Peyer's patch (tissue), 4 donors: ENCODE measurements around the gene RAD51B. TPM values are rescaled to one million over a fixed set of nuclear protein-coding genes. Genes with fewer than 3 reads are reported as not detected.

Experiments
- DNase-seq, 3 donors: peaks; one replicate each; pipeline ENCODE4 v3.0.0-alpha.2; 2017 to 2019
- H3K27ac ChIP-seq, 4 donors: fragments of 200-600 bp; sonication (generic); one replicate each; pipeline ENCODE4 v1.5.1; 2016 to 2019
- H3K27me3 ChIP-seq, 2 donors: fragments of 200-600 bp; sonication (generic); one replicate each; pipeline ENCODE4 v1.5.1; 2019
- H3K36me3 ChIP-seq, 3 donors: fragments of 200-600 bp; sonication (generic); one replicate each; pipeline ENCODE4 v1.5.1; 2016 to 2019
- H3K4me1 ChIP-seq, 4 donors: fragments of 200-600 bp; sonication (generic); one replicate each; pipeline ENCODE4 v1.5.1; 2016 to 2019
- H3K4me3 ChIP-seq, 4 donors: fragments of 200-600 bp; sonication (generic); 1 replicate in 3 of 4; 2 replicates in 1 of 4; pipeline ENCODE4 v1.5.1; 2016 to 2019; ENCODE audit warnings: mild to moderate bottlenecking in 1 of 4
- H3K9me3 ChIP-seq, 4 donors: fragments of 200-600 bp; sonication (generic); one replicate each; pipeline ENCODE4 v1.5.1; 2016 to 2019; ENCODE audit warnings: mild to moderate bottlenecking in 1 of 4
- CTCF ChIP-seq, 6 experiments: fragments of 450-650 bp in 4 of 6; fragments of 200-600 bp in 2 of 6; sonication (generic) in 1 of 6; IDR thresholded peaks; one replicate each; pipeline ENCODE4 v1.5.1; 2017 to 2019; ENCODE audit warnings: antibody characterized with exemption in 6 of 6, mild to moderate bottlenecking in 3 of 6, moderate library complexity in 1 of 6
- POLR2A ChIP-seq, 2 donors: fragments of 450-650 bp; IDR thresholded peaks; one replicate each; pipeline ENCODE4 v1.5.1; 2017; ENCODE audit warnings: antibody characterized with exemption in 2 of 2, mild to moderate bottlenecking in 2 of 2, moderate library complexity in 2 of 2
- total RNA-seq, 4 donors: library from RNA; depleted of rRNA; stranded (reverse); fragments of >200 nt; gene quantifications; one replicate each; pipeline ENCODE4 v1.1.0, GENCODE V29; 2016

The RAD51B gene
- total RNA-seq, 4 donors from 2014 or later, result 12.6 to 103 (median 33.1) TPM

GRCh38 chr14:68755016-68755353, 935.4 kb downstream of the RAD51B start:
- Histone ChIP-seq H3K36me3 (no peaks in the 10 kb centered on the region), H3K27me3 (no peaks in the 10 kb centered on the region), H3K4me3 (no peak overlapping the region), H3K4me1 (no peaks in the 10 kb centered on the region), H3K9me3 (no peaks in the 10 kb centered on the region), H3K27ac (no peak overlapping the region)
- no peak for TF ChIP-seq CTCF (IDR thresholded peaks at IDR 0.05)
- TF ChIP-seq POLR2A (IDR thresholded peaks at IDR 0.05), result no peak
- DNase-seq, result no peak

- Histone ChIP-seq H3K4me1 (no peaks in the 10 kb centered on the region), H3K4me3 (no peak overlapping the region), H3K27me3 (no peaks in the 10 kb centered on the region), H3K36me3 (no peaks in the 10 kb centered on the region), H3K9me3 (no peaks in the 10 kb centered on the region), H3K27ac (no peak overlapping the region)
- no peak for TF ChIP-seq POLR2A (IDR thresholded peaks at IDR 0.05)
- TF ChIP-seq CTCF (IDR thresholded peaks at IDR 0.05), result no peak
- DNase-seq, result no peak
These were observed 936.5 kb downstream of the RAD51B start for GRCh38 chr14:68756000-68756481.

GRCh38 chr14:68756734-68757133, 937.2 kb downstream of the RAD51B start:
- no peak overlapping the region for H3K27ac ChIP-seq
- TF ChIP-seq POLR2A (IDR thresholded peaks at IDR 0.05) (no peak), CTCF (IDR thresholded peaks at IDR 0.05) (no peak)
- H3K4me1 ChIP-seq, result no peaks in the 10 kb centered on the region
- H3K9me3 ChIP-seq, result no peaks in the 10 kb centered on the region
- H3K36me3 ChIP-seq, result no peaks in the 10 kb centered on the region
- H3K4me3 ChIP-seq, result no peak overlapping the region
- no peaks in the 10 kb centered on the region for H3K27me3 ChIP-seq
- no peak for DNase-seq

- Histone ChIP-seq H3K27ac (no peak overlapping the region), H3K4me1 (peaks cover 0 to 3% (median 0%) of the 10 kb centered on the region in 4 donors)
These were observed 938.1 kb downstream of the RAD51B start for GRCh38 chr14:68757618-68758081.

GRCh38 chr14:68758301-68758700, 938.7 kb downstream of the RAD51B start:
- Histone ChIP-seq H3K4me1 (peaks cover 0 to 9% (median 0%) of the 10 kb centered on the region in 4 donors), H3K4me3 (no peak overlapping the region), H3K9me3 (no peaks in the 10 kb centered on the region), H3K27ac (no peak overlapping the region), H3K27me3 (no peaks in the 10 kb centered on the region), H3K36me3 (no peaks in the 10 kb centered on the region)
- DNase-seq, result no peak
- no peak for TF ChIP-seq CTCF (IDR thresholded peaks at IDR 0.05)
- TF ChIP-seq POLR2A (IDR thresholded peaks at IDR 0.05), result no peak

More at GRCh38 chr14:68757618-68758081, 938.1 kb downstream of the RAD51B start:
- H3K36me3 ChIP-seq, result no peaks in the 10 kb centered on the region
- TF ChIP-seq CTCF (IDR thresholded peaks at IDR 0.05) (no peak), POLR2A (IDR thresholded peaks at IDR 0.05) (no peak)
- H3K9me3 ChIP-seq, result no peaks in the 10 kb centered on the region
- no peak overlapping the region for H3K4me3 ChIP-seq
- DNase-seq, result peak in 1 of 3 donors; percentile 32
- no peaks in the 10 kb centered on the region for H3K27me3 ChIP-seq
